22Rv1 (cell line): ENCODE measurements around the gene HCAR2.

Experiments used
- ZFX ChIP-seq: fragments of 450-650 bp; IDR thresholded peaks from 2 replicates; pipeline ENCODE4 v1.6.1; 2017; ENCODE audit warnings: antibody characterized with exemption, borderline replicate concordance
- TF ChIP-seq, protein P1 (sequence below): fragments of 450-650 bp; IDR thresholded peaks from 2 replicates; pipeline ENCODE4 v1.5.1; 2017; ENCODE audit warnings: mild to moderate bottlenecking

DNA sequence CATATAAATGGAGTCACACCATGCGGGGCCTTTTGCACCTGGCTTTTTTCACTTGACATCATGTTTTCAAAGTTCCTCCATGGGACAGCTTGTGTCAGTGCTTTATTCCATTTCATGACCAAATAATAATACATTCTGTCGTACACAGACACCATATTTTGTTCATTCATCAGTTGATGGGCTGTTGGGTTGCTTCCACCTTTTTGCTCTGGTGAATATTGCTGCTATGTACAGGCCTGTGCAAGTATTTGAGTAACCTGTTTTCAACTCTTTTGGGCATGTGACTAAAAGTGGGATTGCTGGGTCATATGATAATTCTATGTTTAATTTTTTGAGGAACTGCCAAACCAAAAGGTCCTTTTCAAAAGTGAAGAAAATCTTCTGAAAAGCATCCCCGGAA, 46.9 kb downstream of the HCAR2 start:
- TF ChIP-seq, protein P1, sequence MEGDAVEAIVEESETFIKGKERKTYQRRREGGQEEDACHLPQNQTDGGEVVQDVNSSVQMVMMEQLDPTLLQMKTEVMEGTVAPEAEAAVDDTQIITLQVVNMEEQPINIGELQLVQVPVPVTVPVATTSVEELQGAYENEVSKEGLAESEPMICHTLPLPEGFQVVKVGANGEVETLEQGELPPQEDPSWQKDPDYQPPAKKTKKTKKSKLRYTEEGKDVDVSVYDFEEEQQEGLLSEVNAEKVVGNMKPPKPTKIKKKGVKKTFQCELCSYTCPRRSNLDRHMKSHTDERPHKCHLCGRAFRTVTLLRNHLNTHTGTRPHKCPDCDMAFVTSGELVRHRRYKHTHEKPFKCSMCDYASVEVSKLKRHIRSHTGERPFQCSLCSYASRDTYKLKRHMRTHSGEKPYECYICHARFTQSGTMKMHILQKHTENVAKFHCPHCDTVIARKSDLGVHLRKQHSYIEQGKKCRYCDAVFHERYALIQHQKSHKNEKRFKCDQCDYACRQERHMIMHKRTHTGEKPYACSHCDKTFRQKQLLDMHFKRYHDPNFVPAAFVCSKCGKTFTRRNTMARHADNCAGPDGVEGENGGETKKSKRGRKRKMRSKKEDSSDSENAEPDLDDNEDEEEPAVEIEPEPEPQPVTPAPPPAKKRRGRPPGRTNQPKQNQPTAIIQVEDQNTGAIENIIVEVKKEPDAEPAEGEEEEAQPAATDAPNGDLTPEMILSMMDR = no peak
- no peak for TF ChIP-seq ZFX
